A549 (cell line): ENCODE data around the gene PDE4D.

Experiments used
- CHD4 ChIP-seq: fragments of 200-600 bp; sonication (generic); IDR thresholded peaks from 2 replicates; pipeline ENCODE4 v1.6.1; 2016; ENCODE audit warnings: antibody characterized with exemption, mild to moderate bottlenecking, borderline replicate concordance
- CTCF ChIP-seq: fragments of >200 bp; sonication (Bioruptor Twin); formaldehyde crosslinking; IDR thresholded peaks from 3 replicates; pipeline ENCODE4 v1.5.1; 2016
- EHMT2 ChIP-seq: fragments of 200-600 bp; sonication (generic); IDR thresholded peaks from 2 replicates; pipeline ENCODE4 v1.6.1; 2016; ENCODE audit warnings: antibody characterized with exemption, low read depth, mild to moderate bottlenecking, moderate library complexity
- EP300 ChIP-seq, 2 experiments: fragments of >200 bp; sonication (Bioruptor Twin); formaldehyde crosslinking; IDR thresholded peaks; 2 replicates in 1 of 2; 3 replicates in 1 of 2; pipeline ENCODE4 v1.6.1; 2016 to 2017
- JUN ChIP-seq, 2 experiments: fragments of >200 bp; sonication (Bioruptor Twin); formaldehyde crosslinking; IDR thresholded peaks; 2 replicates in 1 of 2; 3 replicates in 1 of 2; pipeline ENCODE4 v1.6.1; 2016 to 2017
- MAFK ChIP-seq: fragments of 450-650 bp; IDR thresholded peaks from 2 replicates; pipeline ENCODE4 v1.6.1; 2014; ENCODE audit not compliant: partially characterized antibody
- POLR2A ChIP-seq: IDR thresholded peaks from 2 replicates; pipeline ENCODE4 v1.6.1; 2012; ENCODE audit warnings: mild to moderate bottlenecking, low read length
- RAD21 ChIP-seq, 2 experiments: fragments of >200 bp in 1 of 2; sonication (Bioruptor Twin) in 1 of 2; formaldehyde crosslinking in 1 of 2; IDR thresholded peaks in 1 of 2; conservative IDR thresholded peaks in 1 of 2; 2 replicates in 1 of 2; 3 replicates in 1 of 2; pipeline ENCODE4 v1.6.1; 2012 to 2018; ENCODE audit warnings: inconsistent platforms in 1 of 2
- REST ChIP-seq: fragments of 200-600 bp; sonication (generic); IDR thresholded peaks from 2 replicates; pipeline ENCODE4 v1.6.1; 2016; ENCODE audit warnings: antibody characterized with exemption, mild to moderate bottlenecking, moderate library complexity

GRCh38 chr5:58967597-58968281, 925.8 kb downstream of the PDE4D start:
- TF ChIP-seq RAD21 (conservative IDR thresholded peaks at IDR 0.05 in 1 of 2, IDR thresholded peaks at IDR 0.05 in 1 of 2), result no peak
- TF ChIP-seq CTCF, result no peak
- peak in 1 of 2 experiments; percentile 83; a peak in 2 of 5 replicates for TF ChIP-seq JUN (IDR thresholded peaks at IDR 0.05)
- no peak for TF ChIP-seq EP300 (IDR thresholded peaks at IDR 0.05)
- no peak for TF ChIP-seq REST
- TF ChIP-seq POLR2A, result no peak
- TF ChIP-seq EHMT2, result no peak
- no peak for TF ChIP-seq CHD4
- TF ChIP-seq MAFK, result no peak
